SK-N-SH treated with all-trans-retinoic acid at 6 μM for 48 hours (cell line): ENCODE measurements around the gene NUCB2.

Experiments
- ATAC-seq: fragments of 200-7000 bp; cut with Tn5 transposase; 3 replicates; pipeline ENCODE4 v1.9.1; 2020; ENCODE audit warnings: mild to moderate bottlenecking, moderate library complexity
- ARNTL ChIP-seq: fragments of 450-650 bp; formaldehyde crosslinking; IDR thresholded peaks from 2 replicates; pipeline ENCODE4 v1.5.0; 2020; ENCODE audit warnings: low read depth, mild to moderate bottlenecking, moderate library complexity, borderline replicate concordance
- BACH2 ChIP-seq: fragments of 250-450 bp; sonication (Bioruptor Pico); IDR thresholded peaks from 2 replicates; pipeline ENCODE4 v1.9.0; 2021; ENCODE audit warnings: mild to moderate bottlenecking, borderline replicate concordance
- CREB5 ChIP-seq: fragments of 250-450 bp; sonication (Bioruptor Pico); IDR thresholded peaks from 2 replicates; pipeline ENCODE4 v1.5.1; 2020; ENCODE audit warnings: low read depth, mild to moderate bottlenecking, moderate library complexity
- CSDC2 ChIP-seq: fragments of 250-450 bp; sonication (Bioruptor Pico); IDR thresholded peaks from 2 replicates; pipeline ENCODE4 v1.5.0; 2020; ENCODE audit warnings: mild to moderate bottlenecking, moderate library complexity
- CSRNP3 ChIP-seq: fragments of 250-450 bp; sonication (Bioruptor Pico); IDR thresholded peaks from 2 replicates; pipeline ENCODE4 v1.5.1; 2021; ENCODE audit warnings: mild to moderate bottlenecking, moderate library complexity
- ESRRG ChIP-seq: fragments of 250-450 bp; sonication (Bioruptor Pico); IDR thresholded peaks from 2 replicates; pipeline ENCODE4 v1.6.1; 2021; ENCODE audit warnings: mild to moderate bottlenecking
- GLIS3 ChIP-seq: fragments of 250-450 bp; sonication (Bioruptor Pico); IDR thresholded peaks from 2 replicates; pipeline ENCODE4 v1.5.0; 2020; ENCODE audit warnings: mild to moderate bottlenecking, moderate library complexity
- ISL1 ChIP-seq: fragments of 250-450 bp; sonication (Bioruptor Pico); IDR thresholded peaks from 2 replicates; pipeline ENCODE4 v2.1.2; 2022; ENCODE audit warnings: mild to moderate bottlenecking, moderate library complexity
- OSR1 ChIP-seq: fragments of 250-450 bp; sonication (Bioruptor Pico); IDR thresholded peaks from 2 replicates; pipeline ENCODE4 v1.8.0; 2022; ENCODE audit warnings: moderate library complexity, mild to moderate bottlenecking, inconsistent platforms
- PATZ1 ChIP-seq: fragments of 250-450 bp; sonication (Bioruptor Pico); IDR thresholded peaks from 2 replicates; pipeline ENCODE4 v1.8.0; 2020; ENCODE audit warnings: mild to moderate bottlenecking, moderate library complexity, borderline replicate concordance
- POU6F1 ChIP-seq: fragments of 250-450 bp; sonication (Bioruptor Pico); IDR thresholded peaks from 2 replicates; pipeline ENCODE4 v1.8.0; 2021; ENCODE audit warnings: low read depth, mild to moderate bottlenecking, moderate library complexity, borderline replicate concordance
- PPARA ChIP-seq: fragments of 250-450 bp; sonication (Bioruptor Pico); IDR thresholded peaks from 2 replicates; pipeline ENCODE4 v1.5.0; 2020; ENCODE audit warnings: mild to moderate bottlenecking, borderline replicate concordance
- RARB ChIP-seq: fragments of 250-450 bp; sonication (Bioruptor Pico); IDR thresholded peaks from 2 replicates; pipeline ENCODE4 v1.8.0; 2021; ENCODE audit warnings: mild to moderate bottlenecking, moderate library complexity
- SNAI2 ChIP-seq: fragments of 250-450 bp; sonication (Bioruptor Pico); IDR thresholded peaks from 2 replicates; pipeline ENCODE4 v1.5.0; 2020; ENCODE audit warnings: mild to moderate bottlenecking, moderate library complexity
- TCF4 ChIP-seq: fragments of 250-450 bp; sonication (Bioruptor Pico); IDR thresholded peaks from 2 replicates; pipeline ENCODE4 v1.8.0; 2021; ENCODE audit warnings: mild to moderate bottlenecking, moderate library complexity, borderline replicate concordance
- TOX ChIP-seq: fragments of 250-450 bp; sonication (Bioruptor Pico); IDR thresholded peaks from 2 replicates; pipeline ENCODE4 v1.8.0; 2021; ENCODE audit warnings: mild to moderate bottlenecking, moderate library complexity, borderline replicate concordance
- TSHZ2 ChIP-seq: fragments of 250-450 bp; sonication (Bioruptor Pico); IDR thresholded peaks from 2 replicates; pipeline ENCODE4 v1.5.0; 2020; ENCODE audit warnings: mild to moderate bottlenecking, moderate library complexity
- ZC3H10 ChIP-seq: fragments of 250-450 bp; sonication (Bioruptor Pico); IDR thresholded peaks from 2 replicates; pipeline ENCODE4 v1.5.1; 2021; ENCODE audit warnings: mild to moderate bottlenecking, moderate library complexity
- ZFP3 ChIP-seq: fragments of 250-450 bp; sonication (Bioruptor Pico); IDR thresholded peaks from 2 replicates; pipeline ENCODE4 v1.5.0; 2020; ENCODE audit warnings: mild to moderate bottlenecking, moderate library complexity
- ZFP30 ChIP-seq: fragments of 450-650 bp; formaldehyde crosslinking; IDR thresholded peaks from 2 replicates; pipeline ENCODE4 v1.5.0; 2022; ENCODE audit warnings: mild to moderate bottlenecking, moderate library complexity
- ZNF565 ChIP-seq: fragments of 450-650 bp; formaldehyde crosslinking; conservative IDR thresholded peaks from 2 replicates; pipeline ENCODE4 v1.5.0; 2020; ENCODE audit warnings: low read depth, mild to moderate bottlenecking, moderate library complexity
- ZNF70 ChIP-seq: fragments of 450-650 bp; formaldehyde crosslinking; IDR thresholded peaks from 2 replicates; pipeline ENCODE4 v1.5.0; 2020; ENCODE audit warnings: mild to moderate bottlenecking, moderate library complexity
- ZNF8 ChIP-seq: fragments of 450-650 bp; formaldehyde crosslinking; IDR thresholded peaks from 2 replicates; pipeline ENCODE4 v1.5.0; 2020; ENCODE audit warnings: mild to moderate bottlenecking, moderate library complexity

The NUCB2 gene

GRCh38 chr11:17296852-17297559, 20.5 kb downstream of the NUCB2 start:
- no peak for ATAC-seq
- TF ChIP-seq TOX (CRISPR knock-in tag), result no peak
- TF ChIP-seq PATZ1 (CRISPR knock-in tag), result no peak
- TF ChIP-seq ZNF8, result no peak
- no peak for TF ChIP-seq CSDC2 (CRISPR knock-in tag)
- TF ChIP-seq ESRRG (CRISPR knock-in tag), result no peak
- no peak for TF ChIP-seq SNAI2 (CRISPR knock-in tag)
- TF ChIP-seq ISL1, result no peak
- no peak for TF ChIP-seq ZC3H10 (CRISPR knock-in tag)
- TF ChIP-seq, all 23 proteins: peak for 0

GRCh38 chr11:17298302-17298701, 21.8 kb downstream of the NUCB2 start:
- TF ChIP-seq ISL1, result no peak
- TF ChIP-seq ARNTL (CRISPR knock-in tag), result no peak
- TF ChIP-seq RARB, result no peak
- no peak for TF ChIP-seq TSHZ2 (CRISPR knock-in tag)
- TF ChIP-seq CREB5, result no peak
- no peak for TF ChIP-seq OSR1 (CRISPR knock-in tag)
- TF ChIP-seq PPARA (CRISPR knock-in tag), result no peak
- no peak for TF ChIP-seq ZFP3
- no peak for TF ChIP-seq CSRNP3 (CRISPR knock-in tag)
- no peak for TF ChIP-seq CSDC2 (CRISPR knock-in tag)
- no peak for TF ChIP-seq ZNF8
- no peak for TF ChIP-seq ZC3H10 (CRISPR knock-in tag)
- no peak for TF ChIP-seq SNAI2 (CRISPR knock-in tag)
- TF ChIP-seq GLIS3 (CRISPR knock-in tag), result no peak
- TF ChIP-seq BACH2 (CRISPR knock-in tag), result no peak
- no peak for TF ChIP-seq ZNF70 (CRISPR knock-in tag)
- TF ChIP-seq ZFP30 (CRISPR knock-in tag), result no peak
- no peak for TF ChIP-seq ESRRG (CRISPR knock-in tag)
- TF ChIP-seq ZNF565 (CRISPR knock-in tag), result no peak
- ATAC-seq, result no peak

- no peak for TF ChIP-seq TSHZ2 (CRISPR knock-in tag)
- no peak for TF ChIP-seq ZNF70 (CRISPR knock-in tag)
- TF ChIP-seq SNAI2 (CRISPR knock-in tag), result no peak
- TF ChIP-seq TOX (CRISPR knock-in tag), result no peak
- no peak for TF ChIP-seq BACH2 (CRISPR knock-in tag)
- no peak for TF ChIP-seq ZNF8
- no peak for TF ChIP-seq RARB
- no peak for TF ChIP-seq ESRRG (CRISPR knock-in tag)
- TF ChIP-seq TCF4 (CRISPR knock-in tag), result no peak
- TF ChIP-seq GLIS3 (CRISPR knock-in tag), result no peak
- no peak for TF ChIP-seq PPARA (CRISPR knock-in tag)
- TF ChIP-seq ZFP3, result no peak
- no peak for TF ChIP-seq CSDC2 (CRISPR knock-in tag)
- no peak for TF ChIP-seq POU6F1
- TF ChIP-seq ARNTL (CRISPR knock-in tag), result no peak
- no peak for TF ChIP-seq ZC3H10 (CRISPR knock-in tag)
- no peak for TF ChIP-seq OSR1 (CRISPR knock-in tag)
- ATAC-seq, result no peak
Observed at GRCh38 chr11:17300372-17300771, 23.8 kb downstream of the NUCB2 start.
